ENCODE data around the gene WIPF2.

GRCh38 chr17:40314584-40314956, 95.5 kb downstream of the WIPF2 start:
- TF ChIP-seq REST (IDR thresholded peaks at IDR 0.05; ENCODE audit: insufficient read depth in 1 of 2, low read depth in 2 of 2, low read length in 2 of 2) (no peak), SIN3A (IDR thresholded peaks at IDR 0.05; ENCODE audit: borderline replicate concordance, insufficient read depth, low read length) (no peak), TAF1 (IDR thresholded peaks at IDR 0.05; ENCODE audit: borderline replicate concordance, insufficient read depth, low read length) (no peak), FOXP2 (optimal IDR thresholded peaks at IDR 0.05; ENCODE audit: borderline replicate concordance, extremely low read depth, extremely low read length, insufficient read depth) (peak; percentile 47)

Data from PFSK-1 (cell line).